Neural progenitor cell (in vitro differentiated cells): ENCODE data around the gene ATP13A4. TPM values are rescaled to one million over a fixed set of nuclear protein-coding genes. Genes with fewer than 3 reads are reported as not detected.

Source experiments
- DNase-seq: peaks from one replicate; pipeline ENCODE4 v3.0.0-alpha.2; 2016; ENCODE audit warnings: low spot score
- H2AFZ ChIP-seq: fragments of 200-600 bp; sonication (generic); replicated peaks from 2 replicates; pipeline ENCODE4 v1.6.1; 2016; ENCODE audit warnings: antibody characterized with exemption
- H3F3A ChIP-seq: fragments of 200-600 bp; sonication (generic); 2 replicates; pipeline ENCODE4 v1.6.1; 2016; ENCODE audit warnings: antibody characterized with exemption, low read depth
- H3K27ac ChIP-seq: fragments of 200-600 bp; sonication (generic); 2 replicates; pipeline ENCODE4 v1.5.1; 2016; ENCODE audit warnings: mild to moderate bottlenecking
- H3K27me3 ChIP-seq: fragments of 200-600 bp; sonication (generic); 2 replicates; pipeline ENCODE4 v1.6.1; 2016; ENCODE audit warnings: mild to moderate bottlenecking, moderate library complexity
- H3K36me3 ChIP-seq: fragments of 200-600 bp; sonication (generic); 2 replicates; pipeline ENCODE4 v1.5.1; 2016
- H3K4me1 ChIP-seq: fragments of 200-600 bp; sonication (generic); 2 replicates; pipeline ENCODE4 v1.6.1; 2016; ENCODE audit warnings: mixed run types
- H3K4me2 ChIP-seq: fragments of 200-600 bp; sonication (generic); 2 replicates; pipeline ENCODE4 v1.6.1; 2016
- H3K4me3 ChIP-seq: fragments of 200-600 bp; sonication (generic); 2 replicates; pipeline ENCODE4 v1.5.1; 2016
- H3K79me2 ChIP-seq: fragments of 200-600 bp; sonication (generic); 2 replicates; pipeline ENCODE4 v1.6.1; 2016; ENCODE audit warnings: low read depth
- H3K9ac ChIP-seq: fragments of 200-600 bp; sonication (generic); 2 replicates; pipeline ENCODE4 v1.6.1; 2016
- H3K9me3 ChIP-seq: fragments of 200-600 bp; sonication (generic); 2 replicates; pipeline ENCODE4 v1.5.1; 2016; ENCODE audit warnings: low read depth
- H4K20me1 ChIP-seq: fragments of 200-600 bp; sonication (generic); 2 replicates; pipeline ENCODE4 v1.6.1; 2016; ENCODE audit warnings: low read depth
- H3K27ac Mint-ChIP-seq: 3 replicates; pipeline ENCODE4 v1.8.0; 2021; ENCODE audit warnings: mixed read lengths
- H3K27me3 Mint-ChIP-seq: 2 replicates; pipeline ENCODE4 v1.8.0; 2022; ENCODE audit warnings: low read depth, mild to moderate bottlenecking, inconsistent platforms, moderate library complexity, mixed read lengths; ENCODE audit not compliant: insufficient read depth
- H3K36me3 Mint-ChIP-seq: 3 replicates; pipeline ENCODE4 v1.8.0; 2021; ENCODE audit warnings: mixed read lengths
- H3K4me1 Mint-ChIP-seq: 3 replicates; pipeline ENCODE4 v1.8.0; 2021; ENCODE audit warnings: mixed read lengths
- H3K4me3 Mint-ChIP-seq: 3 replicates; pipeline ENCODE4 v1.8.0; 2021; ENCODE audit warnings: mild to moderate bottlenecking, moderate library complexity, mixed read lengths
- H3K9me3 Mint-ChIP-seq: 3 replicates; pipeline ENCODE4 v1.8.0; 2020; ENCODE audit warnings: mixed read lengths
- CTCF ChIP-seq: fragments of 200-600 bp; sonication (generic); IDR thresholded peaks from 2 replicates; pipeline ENCODE4 v1.5.1; 2017; ENCODE audit warnings: antibody characterized with exemption, mild to moderate bottlenecking
- EZH2 ChIP-seq: fragments of 200-600 bp; sonication (generic); IDR thresholded peaks from 2 replicates; pipeline ENCODE4 v1.6.1; 2017; ENCODE audit warnings: antibody characterized with exemption, mild to moderate bottlenecking, moderate library complexity
- EZH2phosphoT487 ChIP-seq: fragments of 200-600 bp; sonication (generic); IDR thresholded peaks from 2 replicates; pipeline ENCODE4 v1.6.1; 2017; ENCODE audit warnings: antibody characterized with exemption
- total RNA-seq: library from RNA; depleted of rRNA; stranded (reverse); fragments of >200 nt; gene quantifications from 2 replicates; pipeline ENCODE4 v1.2.3, GENCODE V29; 2015; ENCODE audit warnings: low replicate concordance

Gene ATP13A4
- total RNA-seq, 1 donor from 2014 or later = 0.32 TPM

GRCh38 chr3:193481436-193481835, 73.3 kb downstream of the ATP13A4 start:
- Histone ChIP-seq H3K4me3 (no peak overlapping the region), H3K4me2 (no peak overlapping the region), H2AFZ (no peak overlapping the region), H3K27ac (no peak overlapping the region), H3K9me3 (no peaks in the 10 kb centered on the region), H3K4me1 (no peaks in the 10 kb centered on the region), H3K9ac (no peak overlapping the region), H3F3A (no peaks in the 10 kb centered on the region), H3K36me3 (no peaks in the 10 kb centered on the region), H3K27me3 (no peaks in the 10 kb centered on the region), H4K20me1 (no peaks in the 10 kb centered on the region), H3K79me2 (no peaks in the 10 kb centered on the region)
- TF ChIP-seq CTCF (no peak), EZH2phosphoT487 (no peak), EZH2 (no peak)
- Mint-ChIP-seq H3K36me3 (no peaks in the 10 kb centered on the region), H3K4me1 (no peaks in the 10 kb centered on the region), H3K4me3 (no peak overlapping the region), H3K9me3 (peaks cover 4% of the 10 kb centered on the region), H3K27ac (no peak overlapping the region), H3K27me3 (no peaks in the 10 kb centered on the region)
- DNase-seq = no peak

- Histone ChIP-seq H2AFZ (no peak overlapping the region), H3K9ac (no peak overlapping the region), H3K36me3 (no peaks in the 10 kb centered on the region), H3K4me2 (no peak overlapping the region), H3K79me2 (no peaks in the 10 kb centered on the region), H3K27ac (no peak overlapping the region), H3F3A (no peaks in the 10 kb centered on the region), H4K20me1 (no peaks in the 10 kb centered on the region), H3K4me1 (no peaks in the 10 kb centered on the region), H3K9me3 (no peaks in the 10 kb centered on the region), H3K4me3 (no peak overlapping the region), H3K27me3 (no peaks in the 10 kb centered on the region)
- H3K36me3 Mint-ChIP-seq = no peaks in the 10 kb centered on the region
- no peak overlapping the region for H3K27ac Mint-ChIP-seq
- H3K9me3 Mint-ChIP-seq = no peaks in the 10 kb centered on the region
- H3K27me3 Mint-ChIP-seq = no peaks in the 10 kb centered on the region
- no peaks in the 10 kb centered on the region for H3K4me1 Mint-ChIP-seq
- DNase-seq = no peak
- TF ChIP-seq EZH2 (no peak), CTCF (no peak), EZH2phosphoT487 (no peak)
- no peak overlapping the region for H3K4me3 Mint-ChIP-seq
Observed at GRCh38 chr3:193474446-193474845, 80.2 kb downstream of the ATP13A4 start.

- no peaks in the 10 kb centered on the region for H3K4me1 Mint-ChIP-seq
- Histone ChIP-seq H3K4me1 (no peaks in the 10 kb centered on the region), H4K20me1 (no peaks in the 10 kb centered on the region), H3K4me2 (no peak overlapping the region), H3K27ac (no peak overlapping the region), H3F3A (no peaks in the 10 kb centered on the region), H3K36me3 (no peaks in the 10 kb centered on the region), H3K9me3 (no peaks in the 10 kb centered on the region), H3K27me3 (no peaks in the 10 kb centered on the region), H3K4me3 (no peak overlapping the region), H2AFZ (no peak overlapping the region), H3K79me2 (no peaks in the 10 kb centered on the region), H3K9ac (no peak overlapping the region)
- H3K27ac Mint-ChIP-seq = no peak overlapping the region
- no peak overlapping the region for H3K4me3 Mint-ChIP-seq
- no peak for DNase-seq
- no peaks in the 10 kb centered on the region for H3K36me3 Mint-ChIP-seq
- no peak for TF ChIP-seq CTCF
- no peak for TF ChIP-seq EZH2phosphoT487
- no peak for TF ChIP-seq EZH2
- no peaks in the 10 kb centered on the region for H3K27me3 Mint-ChIP-seq
- H3K9me3 Mint-ChIP-seq = no peaks in the 10 kb centered on the region
Observed at GRCh38 chr3:193470710-193471109, 84.0 kb downstream of the ATP13A4 start.
